HCT116 (cell line): ENCODE results near the gene BMAL1.

Experiments
- CEBPB ChIP-seq: IDR thresholded peaks from 2 replicates; pipeline ENCODE4 v1.6.1; 2012; ENCODE audit warnings: low read depth
- EZH2 ChIP-seq: fragments of 200-600 bp; sonication (generic); IDR thresholded peaks from 2 replicates; pipeline ENCODE4 v1.6.1; 2017; ENCODE audit warnings: antibody characterized with exemption, mixed run types
- SIN3A ChIP-seq: IDR thresholded peaks from 2 replicates; pipeline ENCODE4 v1.6.1; 2012; ENCODE audit warnings: low read depth
- SP1 ChIP-seq: IDR thresholded peaks from 2 replicates; pipeline ENCODE4 v1.6.1; 2012; ENCODE audit warnings: low read depth
- TF ChIP-seq, protein P1 (sequence below), 3 experiments: fragments of 200-600 bp in 1 of 3; sonication (generic) in 1 of 3; IDR thresholded peaks in 2 of 3; conservative IDR thresholded peaks in 1 of 3; 2 replicates each; pipeline ENCODE4 v1.5.1; 2012 to 2017; ENCODE audit warnings: low read depth in 2 of 3, low read length in 2 of 3, antibody characterized with exemption in 1 of 3, borderline replicate concordance in 1 of 3, control low read depth in 1 of 3, mild to moderate bottlenecking in 1 of 3, mixed read lengths in 1 of 3, mixed run types in 1 of 3, moderate library complexity in 1 of 3; ENCODE audit not compliant: insufficient read depth in 1 of 3

DNA sequence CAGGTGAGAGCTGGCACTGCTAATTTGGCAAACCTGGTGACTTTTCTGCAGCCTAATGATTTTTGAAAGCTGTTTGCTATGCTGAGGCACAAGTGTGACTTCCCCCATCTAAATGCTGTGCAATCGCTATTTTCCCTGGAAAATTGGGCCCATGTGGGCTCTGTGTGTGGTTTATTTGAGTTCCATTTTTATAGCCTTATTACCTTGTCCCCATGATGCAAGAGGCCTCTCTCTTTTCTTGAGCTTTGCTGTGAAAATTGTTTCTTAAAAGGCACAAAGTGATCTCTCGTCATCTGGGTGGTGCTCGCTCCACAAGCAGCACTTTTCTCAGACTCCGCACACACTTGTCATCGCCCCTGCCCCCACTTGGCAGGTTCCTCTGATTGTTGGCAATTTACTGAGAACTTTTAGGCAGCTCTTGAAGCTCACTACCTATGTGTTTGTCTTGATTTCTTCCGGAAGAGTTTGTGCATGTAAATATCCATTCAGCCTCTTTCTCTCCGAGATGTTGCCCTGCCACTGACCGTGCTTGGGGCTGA is 24.9 kb downstream of the BMAL1 start:
- TF ChIP-seq SIN3A (no peak), SP1 (no peak), EZH2 (no peak), CEBPB (no peak)
- TF ChIP-seq, protein P1, sequence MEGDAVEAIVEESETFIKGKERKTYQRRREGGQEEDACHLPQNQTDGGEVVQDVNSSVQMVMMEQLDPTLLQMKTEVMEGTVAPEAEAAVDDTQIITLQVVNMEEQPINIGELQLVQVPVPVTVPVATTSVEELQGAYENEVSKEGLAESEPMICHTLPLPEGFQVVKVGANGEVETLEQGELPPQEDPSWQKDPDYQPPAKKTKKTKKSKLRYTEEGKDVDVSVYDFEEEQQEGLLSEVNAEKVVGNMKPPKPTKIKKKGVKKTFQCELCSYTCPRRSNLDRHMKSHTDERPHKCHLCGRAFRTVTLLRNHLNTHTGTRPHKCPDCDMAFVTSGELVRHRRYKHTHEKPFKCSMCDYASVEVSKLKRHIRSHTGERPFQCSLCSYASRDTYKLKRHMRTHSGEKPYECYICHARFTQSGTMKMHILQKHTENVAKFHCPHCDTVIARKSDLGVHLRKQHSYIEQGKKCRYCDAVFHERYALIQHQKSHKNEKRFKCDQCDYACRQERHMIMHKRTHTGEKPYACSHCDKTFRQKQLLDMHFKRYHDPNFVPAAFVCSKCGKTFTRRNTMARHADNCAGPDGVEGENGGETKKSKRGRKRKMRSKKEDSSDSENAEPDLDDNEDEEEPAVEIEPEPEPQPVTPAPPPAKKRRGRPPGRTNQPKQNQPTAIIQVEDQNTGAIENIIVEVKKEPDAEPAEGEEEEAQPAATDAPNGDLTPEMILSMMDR (IDR thresholded peaks at IDR 0.05 in 2 of 3, conservative IDR thresholded peaks at IDR 0.05 in 1 of 3; ENCODE audit: borderline replicate concordance in 1 of 3, insufficient read depth in 1 of 3, low read depth in 2 of 3, low read length in 2 of 3), result no peak
